ENCODE measurements around the gene BCAP31. TPM values are rescaled to one million over a fixed set of nuclear protein-coding genes. Genes with fewer than 3 reads are reported as not detected.
"Not testable (repeated sequence)": the region's sequence is repeated elsewhere in the genome, so short reads cannot be mapped to it uniquely, and the experiment has no call there.

Gene BCAP31
- total RNA-seq, 2 donors from 2014 or later: 115 to 170 TPM

DNA sequence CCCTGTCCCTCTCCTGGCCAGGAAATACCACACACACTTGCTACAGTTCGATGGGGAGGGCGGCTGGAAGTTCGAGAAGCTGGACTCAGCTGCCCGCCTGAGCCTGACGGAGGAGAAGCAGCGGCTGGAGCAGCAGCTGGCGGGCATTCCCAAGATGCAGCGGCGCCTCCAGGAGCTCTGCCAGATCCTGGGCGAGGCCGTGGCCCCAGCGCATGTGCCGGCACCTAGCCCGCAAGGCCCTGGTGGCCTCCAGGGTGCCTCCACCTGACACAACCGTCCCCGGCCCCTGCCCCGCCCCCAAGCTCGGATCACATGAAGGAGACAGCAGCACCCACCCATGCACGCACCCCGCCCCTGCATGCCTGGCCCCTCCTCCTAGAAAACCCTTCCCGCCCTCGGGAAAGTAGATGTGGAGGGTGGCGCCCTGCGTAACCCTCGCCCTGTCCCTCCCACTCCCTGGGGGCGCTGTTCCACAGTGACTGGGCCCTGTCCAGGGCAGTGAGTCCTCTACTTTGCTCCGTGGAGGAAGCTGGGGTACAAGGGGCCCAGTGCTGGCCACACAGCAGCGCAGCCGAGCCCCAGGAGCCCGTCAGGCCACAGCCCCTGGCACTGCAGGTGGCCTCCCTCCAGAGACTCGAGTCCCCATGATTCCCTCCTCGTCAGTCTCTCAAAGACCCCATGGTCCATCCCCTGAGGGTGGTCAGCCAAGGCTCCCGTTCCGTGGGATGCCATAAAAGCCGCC lies 19.5 kb upstream of the BCAP31 start:
- not testable (repeated sequence) for H3K4me3 Mint-ChIP-seq; H3K36me3 Mint-ChIP-seq (ENCODE audit: low read depth); H3K9me3 Mint-ChIP-seq; H3K27me3 Mint-ChIP-seq; H3K4me1 Mint-ChIP-seq; H3K27ac Mint-ChIP-seq; ATAC-seq (replicated peaks)

- H3K27ac Mint-ChIP-seq; H3K36me3 Mint-ChIP-seq (ENCODE audit: low read depth); H3K4me3 Mint-ChIP-seq; H3K4me1 Mint-ChIP-seq; ATAC-seq (replicated peaks); H3K27me3 Mint-ChIP-seq; H3K9me3 Mint-ChIP-seq: not testable (repeated sequence)
Observed at GRCh38 chrX:153742796-153743467, 18.7 kb upstream of the BCAP31 start.

- H3K4me3 Mint-ChIP-seq: peak overlapping the region; percentile 84
- not testable (repeated sequence) for H3K27me3 Mint-ChIP-seq; H3K9me3 Mint-ChIP-seq; H3K4me1 Mint-ChIP-seq; H3K27ac Mint-ChIP-seq; H3K36me3 Mint-ChIP-seq (ENCODE audit: low read depth); ATAC-seq (replicated peaks)
Observed at GRCh38 chrX:153742111-153742510, 17.9 kb upstream of the BCAP31 start.

DNA sequence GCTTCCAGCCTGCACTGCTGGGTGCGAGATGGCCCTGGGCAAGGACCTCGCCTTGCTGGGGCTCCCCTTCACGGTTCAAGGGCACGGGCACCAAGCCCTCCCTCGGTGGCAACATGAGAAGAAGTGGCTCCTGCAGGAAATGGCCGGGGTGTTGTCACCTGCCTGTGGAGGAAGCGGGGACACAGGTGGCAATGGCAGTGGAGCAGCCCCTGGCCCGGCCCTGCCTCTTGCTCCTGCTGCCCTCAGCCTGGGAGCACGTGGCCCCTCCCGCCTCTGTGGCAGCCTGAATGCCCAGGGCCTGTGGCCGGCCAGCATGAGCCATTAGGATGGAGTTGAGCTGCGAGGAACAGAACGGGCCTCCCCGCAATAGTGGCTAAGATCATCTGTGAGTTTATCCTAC lies 17.3 kb upstream of the BCAP31 start:
- H3K4me1 Mint-ChIP-seq: peaks cover 4% of the 10 kb centered on the region
- peak overlapping the region; percentile 84 for H3K4me3 Mint-ChIP-seq
- ATAC-seq (replicated peaks): no peak
- peak overlapping the region; percentile 72 for H3K27ac Mint-ChIP-seq
- H3K27me3 Mint-ChIP-seq: no peaks in the 10 kb centered on the region
- no peaks in the 10 kb centered on the region for H3K9me3 Mint-ChIP-seq
- H3K36me3 Mint-ChIP-seq (ENCODE audit: low read depth): no peaks in the 10 kb centered on the region

GRCh38 chrX:153740631-153741222 lies 16.5 kb upstream of the BCAP31 start:
- H3K4me3 Mint-ChIP-seq: peak overlapping the region; percentile 84

GRCh38 chrX:153739754-153740486 lies 15.7 kb upstream of the BCAP31 start:
- Mint-ChIP-seq H3K27me3 (no peaks in the 10 kb centered on the region), H3K9me3 (no peaks in the 10 kb centered on the region), H3K36me3 (ENCODE audit: low read depth) (no peaks in the 10 kb centered on the region), H3K27ac (peak overlapping the region; percentile 79), H3K4me1 (peaks cover 8% of the 10 kb centered on the region), H3K4me3 (peak overlapping the region; percentile 84)
- ATAC-seq (replicated peaks): peak; percentile 87

More at GRCh38 chrX:153740631-153741222, 16.5 kb upstream of the BCAP31 start:
- peak; percentile 44 for ATAC-seq (replicated peaks)
- Mint-ChIP-seq H3K9me3 (no peaks in the 10 kb centered on the region), H3K4me1 (peaks cover under 1% of the 10 kb centered on the region), H3K27ac (peak overlapping the region; percentile 79), H3K36me3 (ENCODE audit: low read depth) (no peaks in the 10 kb centered on the region), H3K27me3 (no peaks in the 10 kb centered on the region)

- H3K9me3 Mint-ChIP-seq: no peaks in the 10 kb centered on the region
- no peak for ATAC-seq (replicated peaks)
- no peaks in the 10 kb centered on the region for H3K27me3 Mint-ChIP-seq
- H3K36me3 Mint-ChIP-seq (ENCODE audit: low read depth): no peaks in the 10 kb centered on the region
- H3K4me3 Mint-ChIP-seq: no peak overlapping the region
- H3K4me1 Mint-ChIP-seq: peaks cover 12% of the 10 kb centered on the region
- no peak overlapping the region for H3K27ac Mint-ChIP-seq
Observed at GRCh38 chrX:153738056-153738605, 13.9 kb upstream of the BCAP31 start.

- H3K27ac Mint-ChIP-seq: no peak overlapping the region
- no peaks in the 10 kb centered on the region for H3K9me3 Mint-ChIP-seq
Observed at GRCh38 chrX:153736871-153737441, 12.8 kb upstream of the BCAP31 start.

GRCh38 chrX:153736071-153736820 lies 12.1 kb upstream of the BCAP31 start:
- Mint-ChIP-seq H3K9me3 (no peaks in the 10 kb centered on the region), H3K27me3 (no peaks in the 10 kb centered on the region), H3K4me3 (no peak overlapping the region), H3K4me1 (peaks cover 20% of the 10 kb centered on the region), H3K36me3 (ENCODE audit: low read depth) (no peaks in the 10 kb centered on the region), H3K27ac (no peak overlapping the region)
- no peak for ATAC-seq (replicated peaks)

More at GRCh38 chrX:153736871-153737441, 12.8 kb upstream of the BCAP31 start:
- Mint-ChIP-seq H3K27me3 (no peaks in the 10 kb centered on the region), H3K4me1 (peaks cover 12% of the 10 kb centered on the region), H3K36me3 (ENCODE audit: low read depth) (no peaks in the 10 kb centered on the region), H3K4me3 (no peak overlapping the region)
- no peak for ATAC-seq (replicated peaks)

DNA sequence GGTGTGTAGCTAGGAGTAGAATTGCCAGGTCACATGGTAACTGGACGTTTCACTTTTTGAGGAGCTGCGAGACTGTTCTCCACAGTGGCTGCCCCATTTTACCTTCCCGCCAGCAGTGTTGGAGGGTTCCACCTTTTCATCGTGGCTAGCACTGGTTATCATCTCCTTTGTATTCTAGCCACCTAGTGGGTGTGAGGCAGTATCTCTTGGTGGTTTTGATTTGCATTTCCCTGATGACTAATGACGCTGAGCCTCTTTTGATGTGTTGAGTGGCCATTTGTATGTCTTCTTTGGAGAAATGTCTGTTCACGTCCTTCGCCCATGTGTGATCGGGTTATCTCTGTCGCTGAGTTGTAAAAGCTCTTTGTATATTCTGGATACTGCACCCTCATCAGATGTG lies 11.1 kb upstream of the BCAP31 start:
- H3K9me3 Mint-ChIP-seq: no peaks in the 10 kb centered on the region
- peak overlapping the region; percentile 53 for H3K27ac Mint-ChIP-seq
- peaks cover 27% of the 10 kb centered on the region for H3K4me1 Mint-ChIP-seq
- peak overlapping the region; percentile 65 for H3K4me3 Mint-ChIP-seq
- no peaks in the 10 kb centered on the region for H3K36me3 Mint-ChIP-seq (ENCODE audit: low read depth)
- H3K27me3 Mint-ChIP-seq: no peaks in the 10 kb centered on the region
- ATAC-seq (replicated peaks): peak; percentile 83

GRCh38 chrX:153734871-153735270 lies 10.7 kb upstream of the BCAP31 start:
- no peaks in the 10 kb centered on the region for H3K36me3 Mint-ChIP-seq (ENCODE audit: low read depth)
- H3K27me3 Mint-ChIP-seq: no peaks in the 10 kb centered on the region
- peak; percentile 58 for ATAC-seq (replicated peaks)
- peak overlapping the region; percentile 65 for H3K4me3 Mint-ChIP-seq
- peaks cover 27% of the 10 kb centered on the region for H3K4me1 Mint-ChIP-seq
- peak overlapping the region; percentile 53 for H3K27ac Mint-ChIP-seq
- H3K9me3 Mint-ChIP-seq: no peaks in the 10 kb centered on the region

GRCh38 chrX:153733651-153734240 lies 9.6 kb upstream of the BCAP31 start:
- Mint-ChIP-seq H3K27ac (no peak overlapping the region), H3K4me1 (peaks cover 27% of the 10 kb centered on the region), H3K27me3 (no peaks in the 10 kb centered on the region), H3K9me3 (no peaks in the 10 kb centered on the region), H3K36me3 (ENCODE audit: low read depth) (no peaks in the 10 kb centered on the region), H3K4me3 (no peak overlapping the region)
- no peak for ATAC-seq (replicated peaks)

DNA sequence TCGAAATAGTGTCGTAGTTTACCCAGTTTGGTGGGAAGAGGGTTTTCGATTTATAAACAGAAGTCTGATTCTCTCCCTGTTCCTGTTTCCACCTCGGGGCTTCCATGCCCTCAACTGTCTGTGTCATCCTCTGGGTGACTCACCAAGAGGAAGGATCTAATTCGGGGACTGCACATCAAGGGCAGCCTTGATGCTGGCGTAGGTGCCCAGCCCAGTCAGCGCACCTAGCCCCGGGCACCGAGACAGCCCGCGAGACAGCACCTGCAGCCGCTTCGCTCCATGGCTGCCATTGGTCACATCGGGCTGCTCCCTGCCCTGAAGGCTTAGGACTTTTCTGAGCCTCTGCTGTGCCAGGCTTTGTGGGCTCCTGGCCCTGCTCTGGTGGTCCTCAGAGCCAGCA lies 8.2 kb upstream of the BCAP31 start:
- Mint-ChIP-seq H3K27me3 (no peaks in the 10 kb centered on the region), H3K36me3 (ENCODE audit: low read depth) (no peaks in the 10 kb centered on the region), H3K27ac (peak overlapping the region; percentile 75), H3K4me3 (peak overlapping the region; percentile 55), H3K9me3 (no peaks in the 10 kb centered on the region), H3K4me1 (peaks cover 27% of the 10 kb centered on the region)
- no peak for ATAC-seq (replicated peaks)
